Measurements from ENCODE around the gene MMP25. TPM values are rescaled to one million over a fixed set of nuclear protein-coding genes. Genes with fewer than 3 reads are reported as not detected.
A peak's percentile ranks its signal among the peaks of the same experiment; 100 is the strongest.

The MMP25 gene
- total RNA-seq, 1 experiment from 2014 or later, result 49.0 TPM

DNA sequence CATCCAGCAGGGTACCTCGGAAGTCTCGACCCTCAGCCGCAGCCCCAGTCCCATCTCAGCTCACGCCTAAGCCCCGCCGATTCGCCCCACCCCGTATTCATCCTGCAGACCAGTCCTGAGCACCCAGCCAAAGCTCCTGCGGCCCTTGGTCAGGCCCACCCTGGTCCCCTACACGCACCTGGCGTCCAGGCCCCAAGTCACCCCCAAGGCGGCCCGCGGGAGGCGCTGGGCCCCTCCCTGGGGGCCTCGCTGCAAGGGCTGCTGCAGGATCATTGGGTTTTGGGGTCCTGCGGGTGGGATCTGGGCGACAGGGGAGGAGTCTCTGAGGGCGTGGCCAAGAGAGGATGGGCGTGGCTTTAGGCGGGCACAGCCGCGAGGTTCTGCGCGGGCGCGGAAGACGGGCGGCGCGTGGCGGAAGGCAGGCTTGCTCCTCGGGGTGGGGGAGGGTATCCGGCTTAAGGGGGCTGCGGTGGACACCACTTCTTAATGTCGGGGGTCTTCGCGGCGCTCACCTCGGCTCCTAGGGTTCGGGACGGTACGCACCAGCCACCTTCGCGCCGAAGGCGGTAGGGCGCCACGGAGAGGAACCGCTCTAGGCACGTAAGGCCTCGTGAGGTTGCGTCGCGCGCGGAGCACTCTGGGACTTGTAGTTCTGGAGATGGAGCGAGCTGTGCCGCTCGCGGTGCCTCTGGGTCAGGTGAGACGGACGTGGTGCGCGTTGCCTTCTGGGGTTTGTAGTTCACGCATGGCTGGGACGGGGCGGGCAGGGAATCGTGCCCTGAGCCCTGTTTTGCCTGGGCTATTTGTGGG, 22.5 kb upstream of the MMP25 start, which contains the start of the genes HCFC1R1 and THOC6 (continued):
- TF ChIP-seq, protein P1, sequence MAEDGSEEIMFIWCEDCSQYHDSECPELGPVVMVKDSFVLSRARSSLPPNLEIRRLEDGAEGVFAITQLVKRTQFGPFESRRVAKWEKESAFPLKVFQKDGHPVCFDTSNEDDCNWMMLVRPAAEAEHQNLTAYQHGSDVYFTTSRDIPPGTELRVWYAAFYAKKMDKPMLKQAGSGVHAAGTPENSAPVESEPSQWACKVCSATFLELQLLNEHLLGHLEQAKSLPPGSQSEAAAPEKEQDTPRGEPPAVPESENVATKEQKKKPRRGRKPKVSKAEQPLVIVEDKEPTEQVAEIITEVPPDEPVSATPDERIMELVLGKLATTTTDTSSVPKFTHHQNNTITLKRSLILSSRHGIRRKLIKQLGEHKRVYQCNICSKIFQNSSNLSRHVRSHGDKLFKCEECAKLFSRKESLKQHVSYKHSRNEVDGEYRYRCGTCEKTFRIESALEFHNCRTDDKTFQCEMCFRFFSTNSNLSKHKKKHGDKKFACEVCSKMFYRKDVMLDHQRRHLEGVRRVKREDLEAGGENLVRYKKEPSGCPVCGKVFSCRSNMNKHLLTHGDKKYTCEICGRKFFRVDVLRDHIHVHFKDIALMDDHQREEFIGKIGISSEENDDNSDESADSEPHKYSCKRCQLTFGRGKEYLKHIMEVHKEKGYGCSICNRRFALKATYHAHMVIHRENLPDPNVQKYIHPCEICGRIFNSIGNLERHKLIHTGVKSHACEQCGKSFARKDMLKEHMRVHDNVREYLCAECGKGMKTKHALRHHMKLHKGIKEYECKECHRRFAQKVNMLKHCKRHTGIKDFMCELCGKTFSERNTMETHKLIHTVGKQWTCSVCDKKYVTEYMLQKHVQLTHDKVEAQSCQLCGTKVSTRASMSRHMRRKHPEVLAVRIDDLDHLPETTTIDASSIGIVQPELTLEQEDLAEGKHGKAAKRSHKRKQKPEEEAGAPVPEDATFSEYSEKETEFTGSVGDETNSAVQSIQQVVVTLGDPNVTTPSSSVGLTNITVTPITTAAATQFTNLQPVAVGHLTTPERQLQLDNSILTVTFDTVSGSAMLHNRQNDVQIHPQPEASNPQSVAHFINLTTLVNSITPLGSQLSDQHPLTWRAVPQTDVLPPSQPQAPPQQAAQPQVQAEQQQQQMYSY (CRISPR knock-in tag; IDR thresholded peaks at IDR 0.05), result no peak
- TF ChIP-seq, protein P2, sequence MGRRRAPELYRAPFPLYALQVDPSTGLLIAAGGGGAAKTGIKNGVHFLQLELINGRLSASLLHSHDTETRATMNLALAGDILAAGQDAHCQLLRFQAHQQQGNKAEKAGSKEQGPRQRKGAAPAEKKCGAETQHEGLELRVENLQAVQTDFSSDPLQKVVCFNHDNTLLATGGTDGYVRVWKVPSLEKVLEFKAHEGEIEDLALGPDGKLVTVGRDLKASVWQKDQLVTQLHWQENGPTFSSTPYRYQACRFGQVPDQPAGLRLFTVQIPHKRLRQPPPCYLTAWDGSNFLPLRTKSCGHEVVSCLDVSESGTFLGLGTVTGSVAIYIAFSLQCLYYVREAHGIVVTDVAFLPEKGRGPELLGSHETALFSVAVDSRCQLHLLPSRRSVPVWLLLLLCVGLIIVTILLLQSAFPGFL (CRISPR knock-in tag; IDR thresholded peaks at IDR 0.05; ENCODE audit: borderline replicate concordance), result no peak
- TF ChIP-seq, protein P3, sequence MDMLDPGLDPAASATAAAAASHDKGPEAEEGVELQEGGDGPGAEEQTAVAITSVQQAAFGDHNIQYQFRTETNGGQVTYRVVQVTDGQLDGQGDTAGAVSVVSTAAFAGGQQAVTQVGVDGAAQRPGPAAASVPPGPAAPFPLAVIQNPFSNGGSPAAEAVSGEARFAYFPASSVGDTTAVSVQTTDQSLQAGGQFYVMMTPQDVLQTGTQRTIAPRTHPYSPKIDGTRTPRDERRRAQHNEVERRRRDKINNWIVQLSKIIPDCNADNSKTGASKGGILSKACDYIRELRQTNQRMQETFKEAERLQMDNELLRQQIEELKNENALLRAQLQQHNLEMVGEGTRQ (CRISPR knock-in tag; IDR thresholded peaks at IDR 0.05), result peak; percentile 97
- TF ChIP-seq NR3C1 (CRISPR knock-in tag; conservative IDR thresholded peaks at IDR 0.05; ENCODE audit: low read depth) (no peak), NR1H2 (CRISPR knock-in tag; IDR thresholded peaks at IDR 0.05) (no peak), NFATC4 (CRISPR knock-in tag; IDR thresholded peaks at IDR 0.05) (peak; percentile 85), JAZF1 (CRISPR knock-in tag; IDR thresholded peaks at IDR 0.05) (no peak), ZNF416 (CRISPR knock-in tag; IDR thresholded peaks at IDR 0.05) (peak; percentile 88; the same call in 1 of the 2 replicates), GTF2I (CRISPR knock-in tag; conservative IDR thresholded peaks at IDR 0.05) (no peak), SP1 (CRISPR knock-in tag; conservative IDR thresholded peaks at IDR 0.05) (peak; percentile 92), ZNF121 (CRISPR knock-in tag; IDR thresholded peaks at IDR 0.05) (no peak), PRRX2 (CRISPR knock-in tag; IDR thresholded peaks at IDR 0.05) (peak; percentile 81), GABPB1 (CRISPR knock-in tag; IDR thresholded peaks at IDR 0.05) (peak; percentile 94), MXD4 (CRISPR knock-in tag; IDR thresholded peaks at IDR 0.05; ENCODE audit: borderline replicate concordance) (no peak), ATF1 (CRISPR knock-in tag; IDR thresholded peaks at IDR 0.05) (no peak), FOXP1 (CRISPR knock-in tag; IDR thresholded peaks at IDR 0.05; ENCODE audit: borderline replicate concordance) (no peak; the same call in 1 of the 2 replicates), TEAD4 (CRISPR knock-in tag; IDR thresholded peaks at IDR 0.05) (peak; percentile 72; the same call in 1 of the 2 replicates), TP53 (CRISPR knock-in tag; IDR thresholded peaks at IDR 0.05) (no peak), NR2C2 (CRISPR knock-in tag; IDR thresholded peaks at IDR 0.05) (no peak)
- TF ChIP-seq, protein P4, sequence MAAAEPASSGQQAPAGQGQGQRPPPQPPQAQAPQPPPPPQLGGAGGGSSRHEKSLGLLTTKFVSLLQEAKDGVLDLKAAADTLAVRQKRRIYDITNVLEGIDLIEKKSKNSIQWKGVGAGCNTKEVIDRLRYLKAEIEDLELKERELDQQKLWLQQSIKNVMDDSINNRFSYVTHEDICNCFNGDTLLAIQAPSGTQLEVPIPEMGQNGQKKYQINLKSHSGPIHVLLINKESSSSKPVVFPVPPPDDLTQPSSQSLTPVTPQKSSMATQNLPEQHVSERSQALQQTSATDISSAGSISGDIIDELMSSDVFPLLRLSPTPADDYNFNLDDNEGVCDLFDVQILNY (CRISPR knock-in tag; IDR thresholded peaks at IDR 0.05), result peak; percentile 44; the same call in 1 of the 2 replicates
- TF ChIP-seq, protein P5, sequence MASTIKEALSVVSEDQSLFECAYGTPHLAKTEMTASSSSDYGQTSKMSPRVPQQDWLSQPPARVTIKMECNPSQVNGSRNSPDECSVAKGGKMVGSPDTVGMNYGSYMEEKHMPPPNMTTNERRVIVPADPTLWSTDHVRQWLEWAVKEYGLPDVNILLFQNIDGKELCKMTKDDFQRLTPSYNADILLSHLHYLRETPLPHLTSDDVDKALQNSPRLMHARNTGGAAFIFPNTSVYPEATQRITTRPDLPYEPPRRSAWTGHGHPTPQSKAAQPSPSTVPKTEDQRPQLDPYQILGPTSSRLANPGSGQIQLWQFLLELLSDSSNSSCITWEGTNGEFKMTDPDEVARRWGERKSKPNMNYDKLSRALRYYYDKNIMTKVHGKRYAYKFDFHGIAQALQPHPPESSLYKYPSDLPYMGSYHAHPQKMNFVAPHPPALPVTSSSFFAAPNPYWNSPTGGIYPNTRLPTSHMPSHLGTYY (CRISPR knock-in tag; IDR thresholded peaks at IDR 0.05), result peak; percentile 80; the same call in 1 of the 2 replicates
- TF ChIP-seq, protein P6, sequence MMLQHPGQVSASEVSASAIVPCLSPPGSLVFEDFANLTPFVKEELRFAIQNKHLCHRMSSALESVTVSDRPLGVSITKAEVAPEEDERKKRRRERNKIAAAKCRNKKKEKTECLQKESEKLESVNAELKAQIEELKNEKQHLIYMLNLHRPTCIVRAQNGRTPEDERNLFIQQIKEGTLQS (CRISPR knock-in tag; conservative IDR thresholded peaks at IDR 0.05), result no peak
- TF ChIP-seq, protein P7, sequence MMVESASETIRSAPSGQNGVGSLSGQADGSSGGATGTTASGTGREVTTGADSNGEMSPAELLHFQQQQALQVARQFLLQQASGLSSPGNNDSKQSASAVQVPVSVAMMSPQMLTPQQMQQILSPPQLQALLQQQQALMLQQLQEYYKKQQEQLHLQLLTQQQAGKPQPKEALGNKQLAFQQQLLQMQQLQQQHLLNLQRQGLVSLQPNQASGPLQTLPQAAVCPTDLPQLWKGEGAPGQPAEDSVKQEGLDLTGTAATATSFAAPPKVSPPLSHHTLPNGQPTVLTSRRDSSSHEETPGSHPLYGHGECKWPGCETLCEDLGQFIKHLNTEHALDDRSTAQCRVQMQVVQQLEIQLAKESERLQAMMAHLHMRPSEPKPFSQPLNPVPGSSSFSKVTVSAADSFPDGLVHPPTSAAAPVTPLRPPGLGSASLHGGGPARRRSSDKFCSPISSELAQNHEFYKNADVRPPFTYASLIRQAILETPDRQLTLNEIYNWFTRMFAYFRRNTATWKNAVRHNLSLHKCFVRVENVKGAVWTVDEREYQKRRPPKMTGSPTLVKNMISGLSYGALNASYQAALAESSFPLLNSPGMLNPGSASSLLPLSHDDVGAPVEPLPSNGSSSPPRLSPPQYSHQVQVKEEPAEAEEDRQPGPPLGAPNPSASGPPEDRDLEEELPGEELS (CRISPR knock-in tag; IDR thresholded peaks at IDR 0.05), result 0 out of 2 replicates have a peak, but pooled peaks have one; percentile 16
- TF ChIP-seq, protein P8, sequence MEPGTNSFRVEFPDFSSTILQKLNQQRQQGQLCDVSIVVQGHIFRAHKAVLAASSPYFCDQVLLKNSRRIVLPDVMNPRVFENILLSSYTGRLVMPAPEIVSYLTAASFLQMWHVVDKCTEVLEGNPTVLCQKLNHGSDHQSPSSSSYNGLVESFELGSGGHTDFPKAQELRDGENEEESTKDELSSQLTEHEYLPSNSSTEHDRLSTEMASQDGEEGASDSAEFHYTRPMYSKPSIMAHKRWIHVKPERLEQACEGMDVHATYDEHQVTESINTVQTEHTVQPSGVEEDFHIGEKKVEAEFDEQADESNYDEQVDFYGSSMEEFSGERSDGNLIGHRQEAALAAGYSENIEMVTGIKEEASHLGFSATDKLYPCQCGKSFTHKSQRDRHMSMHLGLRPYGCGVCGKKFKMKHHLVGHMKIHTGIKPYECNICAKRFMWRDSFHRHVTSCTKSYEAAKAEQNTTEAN (CRISPR knock-in tag; IDR thresholded peaks at IDR 0.05), result peak; percentile 36; the same call in 1 of the 2 replicates
- TF ChIP-seq, protein P9, sequence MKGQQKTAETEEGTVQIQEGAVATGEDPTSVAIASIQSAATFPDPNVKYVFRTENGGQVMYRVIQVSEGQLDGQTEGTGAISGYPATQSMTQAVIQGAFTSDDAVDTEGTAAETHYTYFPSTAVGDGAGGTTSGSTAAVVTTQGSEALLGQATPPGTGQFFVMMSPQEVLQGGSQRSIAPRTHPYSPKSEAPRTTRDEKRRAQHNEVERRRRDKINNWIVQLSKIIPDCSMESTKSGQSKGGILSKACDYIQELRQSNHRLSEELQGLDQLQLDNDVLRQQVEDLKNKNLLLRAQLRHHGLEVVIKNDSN (CRISPR knock-in tag; IDR thresholded peaks at IDR 0.05), result peak; percentile 98
- TF ChIP-seq, protein P10, sequence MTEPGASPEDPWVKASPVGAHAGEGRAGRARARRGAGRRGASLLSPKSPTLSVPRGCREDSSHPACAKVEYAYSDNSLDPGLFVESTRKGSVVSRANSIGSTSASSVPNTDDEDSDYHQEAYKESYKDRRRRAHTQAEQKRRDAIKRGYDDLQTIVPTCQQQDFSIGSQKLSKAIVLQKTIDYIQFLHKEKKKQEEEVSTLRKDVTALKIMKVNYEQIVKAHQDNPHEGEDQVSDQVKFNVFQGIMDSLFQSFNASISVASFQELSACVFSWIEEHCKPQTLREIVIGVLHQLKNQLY (CRISPR knock-in tag; IDR thresholded peaks at IDR 0.05), result no peak

Measured in WTC11 (cell line).